LNCaP clone FGC (cell line): ENCODE results near the gene CSTPP1.

Experiments
- DNase-seq: peaks from one replicate; pipeline ENCODE4 v3.0.0-alpha.2; 2011; ENCODE audit warnings: low read depth
- H3K4me3 ChIP-seq: 2 replicates; pipeline ENCODE4 v1.5.1; 2011; ENCODE audit warnings: mild to moderate bottlenecking, low read depth, low read length, control low read depth
- CTCF ChIP-seq: IDR thresholded peaks from 2 replicates; pipeline ENCODE4 v1.5.1; 2012; ENCODE audit warnings: mild to moderate bottlenecking; ENCODE audit not compliant: control insufficient read depth, insufficient read depth; ENCODE audit errors: extremely low read depth

The CSTPP1 gene

GRCh38 chr11:47028195-47029093 lies 91.9 kb downstream of the CSTPP1 start:
- H3K4me3 ChIP-seq, result no peak overlapping the region
- no peak for DNase-seq
- no peak for TF ChIP-seq CTCF

GRCh38 chr11:47033439-47033838 lies 96.9 kb downstream of the CSTPP1 start:
- no peak overlapping the region for H3K4me3 ChIP-seq
- DNase-seq, result no peak
- no peak for TF ChIP-seq CTCF

- H3K4me3 ChIP-seq, result no peak overlapping the region
- TF ChIP-seq CTCF, result no peak
- no peak for DNase-seq
Measured at GRCh38 chr11:47034091-47034490, 97.5 kb downstream of the CSTPP1 start.

- no peak for TF ChIP-seq CTCF
- no peak for DNase-seq
- H3K4me3 ChIP-seq, result no peak overlapping the region
Measured at GRCh38 chr11:47035108-47035507, 98.5 kb downstream of the CSTPP1 start.

- H3K4me3 ChIP-seq, result no peak overlapping the region
- DNase-seq, result no peak
- no peak for TF ChIP-seq CTCF
Measured at GRCh38 chr11:47044119-47044518, 107.6 kb downstream of the CSTPP1 start.

GRCh38 chr11:47047972-47048371 lies 111.4 kb downstream of the CSTPP1 start:
- DNase-seq, result no peak
- TF ChIP-seq CTCF, result no peak
- no peak overlapping the region for H3K4me3 ChIP-seq

GRCh38 chr11:47050284-47050683 lies 113.7 kb downstream of the CSTPP1 start:
- no peak for TF ChIP-seq CTCF
- no peak for DNase-seq
- no peak overlapping the region for H3K4me3 ChIP-seq
